MM.1S (cell line): ENCODE results near the gene XPR1.

Source experiments
- DNase-seq: peaks from one replicate; pipeline ENCODE4 v3.0.0-alpha.2; 2015
- H2AFZ ChIP-seq: fragments of 300-600 bp; sonication (generic); 2 replicates; pipeline ENCODE4 v1.6.0; 2016; ENCODE audit warnings: antibody characterized with exemption, low read length
- H3F3A ChIP-seq: fragments of 300-600 bp; sonication (generic); 2 replicates; pipeline ENCODE4 v1.6.1; 2016; ENCODE audit warnings: mild to moderate bottlenecking, antibody characterized with exemption, low read length, moderate library complexity, mixed read lengths; ENCODE audit not compliant: insufficient read depth
- H3K27ac ChIP-seq: fragments of 300-600 bp; sonication (generic); 2 replicates; pipeline ENCODE4 v1.5.1; 2016; ENCODE audit warnings: mild to moderate bottlenecking, low read length
- H3K27me3 ChIP-seq: fragments of 300-600 bp; sonication (generic); replicated peaks from 2 replicates; pipeline ENCODE4 v1.6.0; 2016; ENCODE audit warnings: low read length; ENCODE audit not compliant: insufficient read depth
- H3K36me3 ChIP-seq: fragments of 300-600 bp; sonication (generic); replicated peaks from 2 replicates; pipeline ENCODE4 v1.6.1; 2016; ENCODE audit warnings: mild to moderate bottlenecking, low read length, mixed read lengths; ENCODE audit not compliant: insufficient read depth
- H3K4me1 ChIP-seq: fragments of 300-600 bp; sonication (generic); 2 replicates; pipeline ENCODE4 v1.6.1; 2016; ENCODE audit warnings: low read length, mixed read lengths
- H3K4me2 ChIP-seq: fragments of 300-600 bp; sonication (generic); 2 replicates; pipeline ENCODE4 v1.6.0; 2016; ENCODE audit warnings: low read depth, low read length
- H3K4me3 ChIP-seq: fragments of 300-600 bp; sonication (generic); 2 replicates; pipeline ENCODE4 v1.5.1; 2016; ENCODE audit warnings: low read length, mixed read lengths
- H3K79me2 ChIP-seq: fragments of 300-600 bp; sonication (generic); 2 replicates; pipeline ENCODE4 v1.6.1; 2016; ENCODE audit warnings: mixed run types, low read length, mixed read lengths
- H3K9ac ChIP-seq: fragments of 300-600 bp; sonication (generic); 2 replicates; pipeline ENCODE4 v1.6.1; 2016; ENCODE audit warnings: low read length, mixed read lengths
- H3K9me2 ChIP-seq: fragments of 300-600 bp; sonication (generic); replicated peaks from 2 replicates; pipeline ENCODE4 v1.6.1; 2016; ENCODE audit warnings: mild to moderate bottlenecking, low read length, mixed read lengths; ENCODE audit not compliant: insufficient read depth
- H3K9me3 ChIP-seq: fragments of 300-600 bp; sonication (generic); replicated peaks from 2 replicates; pipeline ENCODE4 v1.6.1; 2016; ENCODE audit warnings: mild to moderate bottlenecking, low read length, mixed read lengths; ENCODE audit not compliant: insufficient read depth
- H4K20me1 ChIP-seq: fragments of 300-600 bp; sonication (generic); 2 replicates; pipeline ENCODE4 v1.6.1; 2016; ENCODE audit warnings: mild to moderate bottlenecking, low read length, moderate library complexity, mixed read lengths; ENCODE audit not compliant: insufficient read depth
- EZH2 ChIP-seq: fragments of 300-600 bp; sonication (generic); optimal IDR thresholded peaks from 2 replicates; pipeline ENCODE3; 2017; ENCODE audit warnings: low read depth, mild to moderate bottlenecking, antibody characterized with exemption, low read length, mixed read lengths
- EZH2phosphoT487 ChIP-seq: fragments of 300-600 bp; sonication (generic); IDR thresholded peaks from 2 replicates; pipeline ENCODE4 v1.6.1; 2018; ENCODE audit warnings: antibody characterized with exemption, low read length
- TF ChIP-seq, protein P1 (sequence below): fragments of 300-600 bp; sonication (generic); IDR thresholded peaks from 2 replicates; pipeline ENCODE4 v1.5.1; 2016; ENCODE audit warnings: antibody characterized with exemption, low read length, mixed read lengths

The XPR1 gene

GRCh38 chr1:180632326-180633056, 669 bp downstream of the XPR1 start:
- H3K4me1 ChIP-seq, result peaks cover 9% of the 10 kb centered on the region
- no peaks in the 10 kb centered on the region for H3K27me3 ChIP-seq
- peak overlapping the region; percentile 93 for H2AFZ ChIP-seq
- H3K79me2 ChIP-seq, result peaks cover 46% of the 10 kb centered on the region
- TF ChIP-seq EZH2, result no peak
- TF ChIP-seq, protein P1, sequence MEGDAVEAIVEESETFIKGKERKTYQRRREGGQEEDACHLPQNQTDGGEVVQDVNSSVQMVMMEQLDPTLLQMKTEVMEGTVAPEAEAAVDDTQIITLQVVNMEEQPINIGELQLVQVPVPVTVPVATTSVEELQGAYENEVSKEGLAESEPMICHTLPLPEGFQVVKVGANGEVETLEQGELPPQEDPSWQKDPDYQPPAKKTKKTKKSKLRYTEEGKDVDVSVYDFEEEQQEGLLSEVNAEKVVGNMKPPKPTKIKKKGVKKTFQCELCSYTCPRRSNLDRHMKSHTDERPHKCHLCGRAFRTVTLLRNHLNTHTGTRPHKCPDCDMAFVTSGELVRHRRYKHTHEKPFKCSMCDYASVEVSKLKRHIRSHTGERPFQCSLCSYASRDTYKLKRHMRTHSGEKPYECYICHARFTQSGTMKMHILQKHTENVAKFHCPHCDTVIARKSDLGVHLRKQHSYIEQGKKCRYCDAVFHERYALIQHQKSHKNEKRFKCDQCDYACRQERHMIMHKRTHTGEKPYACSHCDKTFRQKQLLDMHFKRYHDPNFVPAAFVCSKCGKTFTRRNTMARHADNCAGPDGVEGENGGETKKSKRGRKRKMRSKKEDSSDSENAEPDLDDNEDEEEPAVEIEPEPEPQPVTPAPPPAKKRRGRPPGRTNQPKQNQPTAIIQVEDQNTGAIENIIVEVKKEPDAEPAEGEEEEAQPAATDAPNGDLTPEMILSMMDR, result peak; percentile 48
- H3K4me3 ChIP-seq, result peak overlapping the region; percentile 89
- peak; percentile 72 for DNase-seq
- peak overlapping the region; percentile 80 for H3K9ac ChIP-seq
- no peaks in the 10 kb centered on the region for H3K9me3 ChIP-seq
- no peaks in the 10 kb centered on the region for H4K20me1 ChIP-seq
- H3K4me2 ChIP-seq, result peak overlapping the region; percentile 63
- peak overlapping the region; percentile 74 for H3K27ac ChIP-seq
- no peaks in the 10 kb centered on the region for H3K36me3 ChIP-seq
- H3K9me2 ChIP-seq, result no peaks in the 10 kb centered on the region
- no peaks in the 10 kb centered on the region for H3F3A ChIP-seq

GRCh38 chr1:180633057-180634056, 1.5 kb downstream of the XPR1 start:
- H3F3A ChIP-seq, result no peaks in the 10 kb centered on the region
- H3K9me2 ChIP-seq, result no peaks in the 10 kb centered on the region
- peak overlapping the region; percentile 80; the same call in 1 of the 2 replicates for H3K9ac ChIP-seq
- no peaks in the 10 kb centered on the region for H3K27me3 ChIP-seq
- H3K4me1 ChIP-seq, result peaks cover 9% of the 10 kb centered on the region
- H3K4me3 ChIP-seq, result peak overlapping the region; percentile 89
- no peak overlapping the region for H3K27ac ChIP-seq
- H4K20me1 ChIP-seq, result no peaks in the 10 kb centered on the region
- no peaks in the 10 kb centered on the region for H3K9me3 ChIP-seq
- no peak overlapping the region for H2AFZ ChIP-seq
- TF ChIP-seq, protein P1, result no peak
- no peak for TF ChIP-seq EZH2
- no peak for TF ChIP-seq EZH2phosphoT487
- no peak for DNase-seq
- H3K79me2 ChIP-seq, result peaks cover 48% of the 10 kb centered on the region
- peak overlapping the region; percentile 63 for H3K4me2 ChIP-seq
- H3K36me3 ChIP-seq, result no peaks in the 10 kb centered on the region

- Histone ChIP-seq H2AFZ (no peak overlapping the region), H3K4me3 (no peak overlapping the region), H3K4me2 (no peak overlapping the region), H3K4me1 (peaks cover 9% of the 10 kb centered on the region), H3F3A (no peaks in the 10 kb centered on the region), H3K27ac (no peak overlapping the region), H3K9me3 (no peaks in the 10 kb centered on the region), H3K9me2 (no peaks in the 10 kb centered on the region), H3K27me3 (no peaks in the 10 kb centered on the region), H3K36me3 (no peaks in the 10 kb centered on the region), H3K9ac (no peak overlapping the region), H4K20me1 (no peaks in the 10 kb centered on the region), H3K79me2 (peaks cover 63% of the 10 kb centered on the region)
- TF ChIP-seq EZH2 (no peak), EZH2phosphoT487 (no peak)
- TF ChIP-seq, protein P1, result no peak
- no peak for DNase-seq
Measured at GRCh38 chr1:180636138-180636537, 4.3 kb downstream of the XPR1 start.
